DND-41 (cell line): ENCODE data around the gene SND1.

Source experiments
- ATAC-seq: fragments of 200-7000 bp; cut with Tn5 transposase; 3 replicates; pipeline ENCODE4 v1.9.1; 2021; ENCODE audit warnings: low read depth; ENCODE audit not compliant: insufficient read depth
- DNase-seq: peaks from one replicate; pipeline ENCODE4 v3.0.0-alpha.2; 2020
- H2AFZ ChIP-seq: 2 replicates; pipeline ENCODE4 v1.6.0; 2012; ENCODE audit warnings: low read depth, low read length
- H3K27ac ChIP-seq: 2 replicates; pipeline ENCODE4 v1.5.1; 2012; ENCODE audit warnings: low read length, inconsistent platforms
- H3K27me3 ChIP-seq: fragments of 200-600 bp; sonication (generic); 2 replicates; pipeline ENCODE4 v1.6.0; 2012; ENCODE audit warnings: low read length, mild to moderate bottlenecking, inconsistent platforms; ENCODE audit not compliant: insufficient read depth, poor library complexity
- H3K36me3 ChIP-seq: 2 replicates; pipeline ENCODE4 v1.5.1; 2012; ENCODE audit warnings: low read length, inconsistent platforms; ENCODE audit not compliant: insufficient read depth
- H3K4me1 ChIP-seq: 2 replicates; pipeline ENCODE4 v1.5.1; 2012; ENCODE audit warnings: mild to moderate bottlenecking, low read length; ENCODE audit not compliant: insufficient read depth
- H3K4me2 ChIP-seq: 2 replicates; pipeline ENCODE4 v1.6.0; 2012; ENCODE audit warnings: mild to moderate bottlenecking, moderate library complexity, low read length, inconsistent platforms; ENCODE audit not compliant: insufficient read depth
- H3K4me3 ChIP-seq, 2 experiments: fragments of 200-600 bp in 1 of 2; shearing (Covaris generic) in 1 of 2; 2 replicates each; pipeline ENCODE4 v1.5.1; 2012 to 2016; ENCODE audit warnings: inconsistent platforms in 2 of 2, low read length in 2 of 2, mild to moderate bottlenecking in 2 of 2, low read depth in 1 of 2, moderate library complexity in 1 of 2
- H3K79me2 ChIP-seq: 2 replicates; pipeline ENCODE4 v1.6.0; 2012; ENCODE audit warnings: low read length, inconsistent platforms; ENCODE audit not compliant: insufficient read depth
- H3K9ac ChIP-seq: 2 replicates; pipeline ENCODE4 v1.6.0; 2012; ENCODE audit warnings: low read depth, mild to moderate bottlenecking, inconsistent platforms, low read length, moderate library complexity
- H3K9me3 ChIP-seq: 2 replicates; pipeline ENCODE4 v1.5.1; 2012; ENCODE audit warnings: low read length, moderate library complexity, mild to moderate bottlenecking, inconsistent platforms; ENCODE audit not compliant: insufficient read depth, severe bottlenecking
- H4K20me1 ChIP-seq: 2 replicates; pipeline ENCODE4 v1.6.0; 2012; ENCODE audit warnings: low read length; ENCODE audit not compliant: insufficient read depth
- EZH2 ChIP-seq: IDR thresholded peaks from 3 replicates; pipeline ENCODE4 v1.6.1; 2012; ENCODE audit warnings: borderline replicate concordance, low read depth, mild to moderate bottlenecking, moderate library complexity, low read length, inconsistent platforms; ENCODE audit not compliant: severe bottlenecking
- TF ChIP-seq, protein P1 (sequence below): IDR thresholded peaks from 2 replicates; pipeline ENCODE4 v1.5.1; 2012; ENCODE audit warnings: borderline replicate concordance, low read length, moderate library complexity, mild to moderate bottlenecking; ENCODE audit not compliant: poor library complexity, severe bottlenecking; ENCODE audit errors: extremely low read depth

SND1 gene

DNA sequence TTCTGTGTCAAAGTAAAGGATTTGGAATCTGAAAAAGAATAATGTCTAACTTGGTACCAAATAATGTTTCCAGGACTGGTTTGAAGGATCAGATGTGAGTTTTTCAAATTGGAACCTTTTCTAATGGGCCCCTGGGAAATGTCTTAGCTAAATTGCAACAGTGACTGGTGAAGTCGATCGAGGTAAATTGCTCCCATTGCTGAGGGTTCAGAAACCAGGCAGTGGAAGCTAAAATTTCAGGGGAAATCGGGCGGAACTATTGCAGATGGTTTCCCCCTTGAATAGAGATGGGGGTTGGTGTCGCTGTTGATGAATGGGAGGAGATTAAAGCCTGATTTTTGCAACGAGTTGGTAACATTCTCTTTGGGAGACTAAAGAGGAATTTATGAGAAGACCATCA, 112.7 kb downstream of the SND1 start:
- peaks cover 5% of the 10 kb centered on the region; the same call in 1 of the 2 replicates for H3K79me2 ChIP-seq
- no peak for ATAC-seq
- peaks cover 3% of the 10 kb centered on the region; the same call in 1 of the 2 replicates for H4K20me1 ChIP-seq
- no peaks in the 10 kb centered on the region for H3K4me1 ChIP-seq
- no peak overlapping the region for H2AFZ ChIP-seq
- no peak overlapping the region for H3K4me2 ChIP-seq
- no peak overlapping the region for H3K27ac ChIP-seq
- peaks cover 4% of the 10 kb centered on the region; the same call in 1 of the 2 replicates for H3K36me3 ChIP-seq
- no peak for TF ChIP-seq EZH2
- TF ChIP-seq, protein P1, sequence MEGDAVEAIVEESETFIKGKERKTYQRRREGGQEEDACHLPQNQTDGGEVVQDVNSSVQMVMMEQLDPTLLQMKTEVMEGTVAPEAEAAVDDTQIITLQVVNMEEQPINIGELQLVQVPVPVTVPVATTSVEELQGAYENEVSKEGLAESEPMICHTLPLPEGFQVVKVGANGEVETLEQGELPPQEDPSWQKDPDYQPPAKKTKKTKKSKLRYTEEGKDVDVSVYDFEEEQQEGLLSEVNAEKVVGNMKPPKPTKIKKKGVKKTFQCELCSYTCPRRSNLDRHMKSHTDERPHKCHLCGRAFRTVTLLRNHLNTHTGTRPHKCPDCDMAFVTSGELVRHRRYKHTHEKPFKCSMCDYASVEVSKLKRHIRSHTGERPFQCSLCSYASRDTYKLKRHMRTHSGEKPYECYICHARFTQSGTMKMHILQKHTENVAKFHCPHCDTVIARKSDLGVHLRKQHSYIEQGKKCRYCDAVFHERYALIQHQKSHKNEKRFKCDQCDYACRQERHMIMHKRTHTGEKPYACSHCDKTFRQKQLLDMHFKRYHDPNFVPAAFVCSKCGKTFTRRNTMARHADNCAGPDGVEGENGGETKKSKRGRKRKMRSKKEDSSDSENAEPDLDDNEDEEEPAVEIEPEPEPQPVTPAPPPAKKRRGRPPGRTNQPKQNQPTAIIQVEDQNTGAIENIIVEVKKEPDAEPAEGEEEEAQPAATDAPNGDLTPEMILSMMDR, result no peak
- H3K9ac ChIP-seq, result no peak overlapping the region
- H3K4me3 ChIP-seq, result no peak overlapping the region
- no peaks in the 10 kb centered on the region for H3K9me3 ChIP-seq
- no peak for DNase-seq
- H3K27me3 ChIP-seq, result no peaks in the 10 kb centered on the region

- H3K9ac ChIP-seq, result no peak overlapping the region
- no peak overlapping the region for H3K27ac ChIP-seq
- no peak for TF ChIP-seq EZH2
- TF ChIP-seq, protein P1, result no peak
- H3K9me3 ChIP-seq, result no peaks in the 10 kb centered on the region
- ATAC-seq, result no peak
- no peaks in the 10 kb centered on the region for H3K4me1 ChIP-seq
- H3K4me2 ChIP-seq, result no peak overlapping the region
- no peak overlapping the region for H3K4me3 ChIP-seq
- DNase-seq, result no peak
- H2AFZ ChIP-seq, result no peak overlapping the region
- peaks cover 3% of the 10 kb centered on the region; the same call in 1 of the 2 replicates for H4K20me1 ChIP-seq
- peaks cover 3% of the 10 kb centered on the region; the same call in 1 of the 2 replicates for H3K79me2 ChIP-seq
- H3K36me3 ChIP-seq, result peaks cover 4% of the 10 kb centered on the region; the same call in 1 of the 2 replicates
- H3K27me3 ChIP-seq, result no peaks in the 10 kb centered on the region
Measured at GRCh38 chr7:127765150-127765549, 113.2 kb downstream of the SND1 start.

- DNase-seq (no peak), ATAC-seq (peak; percentile 57; the same call in 2 of the 3 replicates)
- H3K4me2 ChIP-seq, result no peak overlapping the region
- peaks cover 3% of the 10 kb centered on the region; the same call in 1 of the 2 replicates for H4K20me1 ChIP-seq
- no peak overlapping the region for H3K4me3 ChIP-seq
- no peaks in the 10 kb centered on the region for H3K4me1 ChIP-seq
- no peak for TF ChIP-seq EZH2
- TF ChIP-seq, protein P1, result no peak
- H3K27ac ChIP-seq, result no peak overlapping the region
- no peak overlapping the region for H3K9ac ChIP-seq
- H3K79me2 ChIP-seq, result peaks cover 5% of the 10 kb centered on the region; the same call in 1 of the 2 replicates
- H3K9me3 ChIP-seq, result no peaks in the 10 kb centered on the region
- H3K27me3 ChIP-seq, result no peaks in the 10 kb centered on the region
- H2AFZ ChIP-seq, result no peak overlapping the region
- H3K36me3 ChIP-seq, result peaks cover 4% of the 10 kb centered on the region; the same call in 1 of the 2 replicates
Measured at GRCh38 chr7:127766831-127767459, 115.0 kb downstream of the SND1 start.
